Activated CD4-positive, CD25-positive, alpha-beta regulatory T cell treated with anti-CD3 and anti-CD28 coated beads, Interleukin-2, amount 50 U/mL, for 72 hours (primary cell): ENCODE results near the gene NCR3LG1.
"Not testable (repeated sequence)": the region's sequence is repeated elsewhere in the genome, so short reads cannot be mapped to it uniquely, and the experiment has no call there.

Experiments
- DNase-seq: peaks from one replicate; pipeline ENCODE4 v3.0.0; 2021

NCR3LG1 gene

GRCh38 chr11:17413414-17414316 lies 62.1 kb downstream of the NCR3LG1 start:
- no peak for DNase-seq

DNA sequence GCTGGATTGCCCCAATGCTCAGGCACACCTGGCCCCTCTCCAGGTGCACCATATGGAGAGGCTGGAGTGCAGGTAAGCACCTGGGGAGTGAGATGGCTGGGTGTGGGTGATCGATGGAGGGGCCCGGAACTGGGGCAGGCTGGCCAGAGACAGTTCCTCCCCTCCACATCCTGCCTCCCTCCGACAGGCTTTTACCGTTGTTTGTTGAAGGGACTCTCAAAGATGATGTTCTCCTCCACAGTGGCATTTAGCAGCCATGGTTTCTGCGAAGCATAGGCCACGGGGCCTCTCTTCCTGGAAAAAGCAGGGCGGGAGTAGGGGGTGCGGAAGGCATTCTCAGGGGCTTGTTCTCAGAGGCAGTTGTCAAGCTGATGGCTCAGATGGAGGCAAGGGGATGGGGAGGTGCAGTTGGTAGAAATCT lies 62.7 kb downstream of the NCR3LG1 start:
- DNase-seq: no peak

DNA sequence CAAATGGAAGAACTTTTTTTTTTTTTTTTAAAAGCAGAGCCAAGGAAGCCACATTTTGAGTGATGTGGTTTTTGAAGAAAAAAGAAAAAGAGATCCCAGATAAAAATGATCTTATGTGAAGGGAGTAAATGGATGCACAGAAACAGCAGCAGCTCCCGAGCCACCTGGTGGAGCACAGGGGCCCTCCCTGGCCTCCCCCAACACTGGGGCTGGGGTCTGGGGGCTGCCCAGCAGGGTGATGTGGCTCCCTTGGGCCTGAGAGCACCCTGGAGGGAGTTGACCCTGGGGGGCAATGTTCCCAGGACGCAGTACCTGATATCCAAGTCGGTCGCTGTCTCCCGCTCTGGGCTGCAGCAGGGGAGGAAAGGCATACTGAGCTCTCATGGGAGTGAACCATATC lies 63.4 kb downstream of the NCR3LG1 start:
- DNase-seq: no peak

GRCh38 chr11:17415523-17416104 lies 64.0 kb downstream of the NCR3LG1 start:
- no peak for DNase-seq

DNA sequence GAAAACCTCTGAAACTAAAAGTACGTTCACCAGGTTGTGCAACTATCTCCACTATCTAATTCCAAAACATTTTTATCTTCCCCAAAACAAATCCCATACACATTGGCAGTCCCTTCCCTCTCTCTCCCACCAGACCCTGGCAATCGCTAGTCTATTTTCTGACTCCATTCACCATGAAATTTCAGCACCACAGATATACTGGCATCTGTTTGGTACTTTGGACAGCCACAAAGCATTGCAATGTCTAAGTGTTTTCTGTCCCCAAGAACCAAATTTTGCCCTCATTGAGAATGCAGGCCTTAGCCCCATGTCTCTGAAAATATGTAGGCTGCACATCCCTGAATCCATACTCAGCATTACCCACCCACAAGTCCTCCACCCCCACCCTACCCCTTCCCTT lies 64.9 kb downstream of the NCR3LG1 start:
- DNase-seq: no peak

GRCh38 chr11:17418444-17419081 lies 67.0 kb downstream of the NCR3LG1 start:
- DNase-seq: no peak

GRCh38 chr11:17421781-17422180 lies 70.2 kb downstream of the NCR3LG1 start:
- DNase-seq: no peak

DNA sequence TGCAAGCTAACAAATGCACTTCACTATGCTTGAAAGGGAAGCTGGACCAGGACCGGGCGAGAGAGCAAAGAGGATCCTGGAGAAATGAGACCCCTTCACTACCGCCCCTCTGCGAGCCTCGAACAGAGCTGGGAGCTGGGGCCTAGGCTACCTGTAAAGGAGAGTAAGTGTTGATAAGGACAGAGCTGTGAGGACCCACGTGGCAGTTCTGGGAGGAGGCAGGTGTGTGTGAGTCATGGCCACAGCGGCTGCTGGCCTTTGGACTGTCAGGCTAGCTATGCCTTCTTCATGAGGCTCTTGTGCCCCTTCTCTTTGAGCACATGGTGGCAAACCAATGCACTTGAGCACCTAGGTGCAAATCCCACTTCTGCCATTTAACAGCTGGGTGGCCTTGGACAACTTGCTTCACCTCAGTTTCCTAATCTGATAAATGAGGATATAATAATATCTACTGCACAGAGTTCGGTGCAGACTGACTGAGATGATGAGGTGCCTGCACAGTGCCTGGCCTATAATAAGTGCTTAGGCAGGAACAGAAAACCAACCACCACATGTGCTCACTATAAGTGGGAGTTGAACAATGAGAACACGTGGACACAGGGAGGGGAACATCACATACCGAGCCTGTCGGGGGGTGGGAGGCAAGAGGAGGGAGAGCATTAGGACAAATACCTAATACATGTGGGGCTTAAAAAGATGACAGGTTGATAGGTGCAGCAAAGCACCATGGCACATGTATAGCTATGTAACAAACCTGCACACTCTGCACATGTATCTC lies 72.1 kb downstream of the NCR3LG1 start:
- no peak for DNase-seq

DNA sequence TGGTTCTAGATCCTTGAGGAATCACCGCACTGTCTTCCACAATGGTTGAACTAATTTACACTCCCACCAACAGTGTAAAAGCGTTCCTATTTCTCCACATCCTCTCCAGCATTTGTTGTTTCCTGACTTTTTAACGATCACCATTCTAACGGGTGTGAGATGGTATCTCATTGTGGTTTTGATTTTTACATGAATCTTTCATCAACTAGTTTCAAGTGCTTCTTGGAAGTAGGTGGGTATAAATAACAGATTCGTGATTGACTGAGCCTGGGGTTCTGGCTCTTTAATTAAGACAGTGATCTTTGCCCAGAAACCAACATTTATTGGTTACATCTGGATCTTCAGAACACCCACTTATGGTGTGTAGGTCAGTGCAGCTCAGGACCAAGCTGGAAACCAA lies 74.6 kb downstream of the NCR3LG1 start:
- DNase-seq: not testable (repeated sequence)
